Fibroblast of lung (primary cell): Measurements from ENCODE around the gene IMMP2L. TPM values are rescaled to one million over a fixed set of nuclear protein-coding genes. Genes with fewer than 3 reads are reported as not detected.

ENCODE experiments used
- DNase-seq, 2 donors: peaks; one replicate each; pipeline versions ENCODE4 v3.0.0 to v3.0.0-alpha.2; 2010; ENCODE audit warnings: low read depth in 2 of 2
- H2AFZ ChIP-seq: 2 replicates; pipeline ENCODE4 v1.5.1; 2012; ENCODE audit warnings: low read length, control low read depth, inconsistent platforms
- H3K27ac ChIP-seq: 2 replicates; pipeline ENCODE4 v1.5.1; 2011; ENCODE audit warnings: low read length, control low read depth; ENCODE audit not compliant: insufficient read depth
- H3K27me3 ChIP-seq: 2 replicates; pipeline ENCODE4 v1.5.1; 2011; ENCODE audit warnings: mild to moderate bottlenecking, low read length; ENCODE audit not compliant: control insufficient read depth, insufficient read depth
- H3K36me3 ChIP-seq: 2 replicates; pipeline ENCODE4 v1.5.1; 2011; ENCODE audit warnings: low read length; ENCODE audit not compliant: control insufficient read depth, insufficient read depth
- H3K4me1 ChIP-seq: 2 replicates; pipeline ENCODE4 v1.5.1; 2011; ENCODE audit warnings: low read length; ENCODE audit not compliant: control insufficient read depth, insufficient read depth; ENCODE audit errors: extremely low read depth
- H3K4me2 ChIP-seq: 2 replicates; pipeline ENCODE4 v1.5.1; 2011; ENCODE audit warnings: low read length, control low read depth; ENCODE audit not compliant: insufficient read depth; ENCODE audit errors: extremely low read depth
- H3K4me3 ChIP-seq, 4 experiments: fragments of 200-600 bp in 1 of 4; sonication (generic) in 1 of 4; replicated peaks in 1 of 4; 2 replicates each; pipeline ENCODE4 v1.5.1; 2011 to 2016; ENCODE audit warnings: low read length in 4 of 4, low read depth in 3 of 4, mild to moderate bottlenecking in 3 of 4, control low read depth in 2 of 4, inconsistent platforms in 1 of 4, mixed read lengths in 1 of 4; ENCODE audit not compliant: insufficient read depth in 1 of 4; ENCODE audit errors: control extremely low read depth in 1 of 4
- H3K79me2 ChIP-seq: 2 replicates; pipeline ENCODE4 v1.5.1; 2012; ENCODE audit warnings: mild to moderate bottlenecking, low read length, inconsistent platforms; ENCODE audit not compliant: control insufficient read depth, insufficient read depth
- H3K9ac ChIP-seq: 2 replicates; pipeline ENCODE4 v1.5.1; 2011; ENCODE audit warnings: mild to moderate bottlenecking, low read length, control low read depth; ENCODE audit not compliant: insufficient read depth
- H3K9me3 ChIP-seq: 2 replicates; pipeline ENCODE4 v1.5.1; 2012; ENCODE audit warnings: low read depth, low read length; ENCODE audit not compliant: control insufficient read depth, insufficient read depth
- H4K20me1 ChIP-seq: 2 replicates; pipeline ENCODE4 v1.5.1; 2011; ENCODE audit warnings: low read length; ENCODE audit not compliant: control insufficient read depth, insufficient read depth; ENCODE audit errors: extremely low read depth
- EZH2 ChIP-seq: IDR thresholded peaks from 2 replicates; pipeline ENCODE4 v1.5.1; 2012; ENCODE audit warnings: low read length, control low read depth, mild to moderate bottlenecking; ENCODE audit errors: missing control alignments
- polyA plus RNA-seq, 2 donors: library from polyadenylated mRNA; depleted of rRNA in 1 of 2; stranded (reverse) in 1 of 2; unstranded in 1 of 2; fragments of >200 nt; gene quantifications; 2 replicates each; pipeline ENCODE4 v1.2.1, GENCODE V29; 2011 to 2012; ENCODE audit warnings: missing spikeins in 1 of 2
- total RNA-seq: library from RNA; depleted of rRNA; stranded (reverse); fragments of >200 nt; gene quantifications from 2 replicates; pipeline ENCODE4 v1.2.1, GENCODE V29; 2014
- TF ChIP-seq, protein P1 (sequence below), 2 donors: IDR thresholded peaks in 1 of 2; conservative IDR thresholded peaks in 1 of 2; 1 replicate in 1 of 2; 2 replicates in 1 of 2; pipeline ENCODE4 v1.5.1; 2011 to 2012; ENCODE audit warnings: low read length in 2 of 2, control low read depth in 1 of 2, inconsistent platforms in 1 of 2, low read depth in 1 of 2, mild to moderate bottlenecking in 1 of 2

IMMP2L gene
- total and polyA plus RNA-seq, 2 donors (not counting 1 experiment from before 2014, with no cell fraction given), result 6.9 to 14.4 TPM

DNA sequence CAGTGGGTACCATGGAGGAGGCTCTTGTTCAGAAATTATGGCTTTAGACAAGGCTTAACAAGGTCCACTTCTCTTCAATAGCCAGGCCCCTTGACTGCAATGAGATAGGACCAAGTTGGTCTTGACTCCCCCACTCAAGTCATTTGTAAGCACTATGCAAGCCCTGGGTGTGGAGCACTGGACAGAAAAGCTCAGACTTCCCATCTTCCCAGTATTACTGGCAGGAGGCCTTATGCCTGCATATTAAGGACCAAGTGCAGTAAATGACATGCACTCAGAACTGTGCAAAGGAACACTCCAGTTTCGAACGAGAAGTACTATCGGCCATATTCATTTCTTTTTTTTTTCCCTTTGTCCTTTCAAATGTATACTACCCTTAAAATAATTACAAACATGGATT, 789.7 kb downstream of the IMMP2L start:
- DNase-seq, result no peak
- Histone ChIP-seq H3K4me1 (no peaks in the 10 kb centered on the region), H3K27ac (no peak overlapping the region), H3K4me2 (no peak overlapping the region), H2AFZ (no peak overlapping the region), H3K27me3 (no peaks in the 10 kb centered on the region), H3K79me2 (no peaks in the 10 kb centered on the region), H4K20me1 (no peaks in the 10 kb centered on the region), H3K9me3 (no peaks in the 10 kb centered on the region), H3K9ac (no peak overlapping the region), H3K4me3 (no peak overlapping the region), H3K36me3 (no peaks in the 10 kb centered on the region)
- TF ChIP-seq, protein P1, sequence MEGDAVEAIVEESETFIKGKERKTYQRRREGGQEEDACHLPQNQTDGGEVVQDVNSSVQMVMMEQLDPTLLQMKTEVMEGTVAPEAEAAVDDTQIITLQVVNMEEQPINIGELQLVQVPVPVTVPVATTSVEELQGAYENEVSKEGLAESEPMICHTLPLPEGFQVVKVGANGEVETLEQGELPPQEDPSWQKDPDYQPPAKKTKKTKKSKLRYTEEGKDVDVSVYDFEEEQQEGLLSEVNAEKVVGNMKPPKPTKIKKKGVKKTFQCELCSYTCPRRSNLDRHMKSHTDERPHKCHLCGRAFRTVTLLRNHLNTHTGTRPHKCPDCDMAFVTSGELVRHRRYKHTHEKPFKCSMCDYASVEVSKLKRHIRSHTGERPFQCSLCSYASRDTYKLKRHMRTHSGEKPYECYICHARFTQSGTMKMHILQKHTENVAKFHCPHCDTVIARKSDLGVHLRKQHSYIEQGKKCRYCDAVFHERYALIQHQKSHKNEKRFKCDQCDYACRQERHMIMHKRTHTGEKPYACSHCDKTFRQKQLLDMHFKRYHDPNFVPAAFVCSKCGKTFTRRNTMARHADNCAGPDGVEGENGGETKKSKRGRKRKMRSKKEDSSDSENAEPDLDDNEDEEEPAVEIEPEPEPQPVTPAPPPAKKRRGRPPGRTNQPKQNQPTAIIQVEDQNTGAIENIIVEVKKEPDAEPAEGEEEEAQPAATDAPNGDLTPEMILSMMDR (conservative IDR thresholded peaks at IDR 0.05 in 1 of 2, IDR thresholded peaks at IDR 0.05 in 1 of 2; ENCODE audit: low read depth in 1 of 2, low read length in 2 of 2), result no peak
- TF ChIP-seq EZH2, result no peak

DNA sequence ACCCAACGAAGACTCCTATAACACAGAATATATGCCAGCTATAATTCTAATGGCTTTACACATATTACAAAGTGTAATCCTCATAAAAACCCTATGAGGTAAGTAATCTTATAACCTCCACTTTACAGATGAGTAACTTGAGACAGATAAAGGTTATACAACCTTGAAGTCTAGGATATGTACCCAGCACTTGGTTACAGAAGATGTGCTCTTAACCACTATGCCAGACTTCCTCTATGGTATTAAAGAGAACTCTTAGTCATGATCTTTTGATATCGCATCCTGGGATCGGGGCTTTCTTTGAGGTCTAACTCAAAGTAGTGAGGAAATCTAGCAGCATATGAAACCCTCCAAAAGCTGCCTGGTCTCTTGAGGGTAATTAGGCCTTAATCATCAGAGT, 790.6 kb downstream of the IMMP2L start:
- H2AFZ ChIP-seq, result no peak overlapping the region
- H3K9ac ChIP-seq, result no peak overlapping the region
- DNase-seq, result no peak
- no peak overlapping the region for H3K4me3 ChIP-seq
- no peaks in the 10 kb centered on the region for H3K79me2 ChIP-seq
- no peaks in the 10 kb centered on the region for H3K36me3 ChIP-seq
- H3K4me2 ChIP-seq, result no peak overlapping the region
- H4K20me1 ChIP-seq, result no peaks in the 10 kb centered on the region
- no peaks in the 10 kb centered on the region for H3K4me1 ChIP-seq
- TF ChIP-seq, protein P1 (conservative IDR thresholded peaks at IDR 0.05 in 1 of 2, IDR thresholded peaks at IDR 0.05 in 1 of 2; ENCODE audit: low read depth in 1 of 2, low read length in 2 of 2), result no peak
- no peak for TF ChIP-seq EZH2
- H3K27ac ChIP-seq, result no peak overlapping the region
- no peaks in the 10 kb centered on the region for H3K27me3 ChIP-seq
- H3K9me3 ChIP-seq, result no peaks in the 10 kb centered on the region

DNA sequence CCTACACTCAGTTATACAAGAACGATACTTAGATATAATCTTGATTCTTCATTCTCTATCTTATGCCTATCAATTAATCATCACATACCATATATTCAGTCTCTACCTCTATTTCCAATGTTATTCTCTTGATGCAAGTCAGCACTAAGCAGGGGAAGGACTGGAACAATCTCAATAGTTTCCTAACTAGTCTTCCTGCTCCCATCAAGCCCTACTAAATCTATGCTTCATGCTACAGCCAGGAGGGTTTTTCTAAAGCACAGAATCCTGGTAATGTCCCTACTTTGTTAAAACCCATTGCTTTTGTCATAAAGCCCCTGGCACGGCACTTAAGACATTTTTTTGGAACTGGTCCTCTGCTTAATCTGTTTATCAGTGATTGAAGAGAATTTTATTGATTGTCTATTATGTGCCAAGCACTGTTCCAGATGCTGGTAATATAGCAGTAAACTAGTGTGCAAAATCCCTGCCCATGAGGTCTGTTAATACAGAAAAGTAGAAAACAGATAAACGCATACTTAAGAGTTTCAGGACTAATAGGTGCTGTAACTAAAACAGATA, 794.7 kb downstream of the IMMP2L start:
- TF ChIP-seq, protein P1 (conservative IDR thresholded peaks at IDR 0.05 in 1 of 2, IDR thresholded peaks at IDR 0.05 in 1 of 2; ENCODE audit: low read depth in 1 of 2, low read length in 2 of 2), result no peak
- no peak for TF ChIP-seq EZH2
- H3K27ac ChIP-seq, result no peak overlapping the region
- H3K4me2 ChIP-seq, result no peak overlapping the region
- H3K79me2 ChIP-seq, result no peaks in the 10 kb centered on the region
- no peaks in the 10 kb centered on the region for H3K9me3 ChIP-seq
- H3K27me3 ChIP-seq, result no peaks in the 10 kb centered on the region
- H3K36me3 ChIP-seq, result no peaks in the 10 kb centered on the region
- H4K20me1 ChIP-seq, result no peaks in the 10 kb centered on the region
- no peak overlapping the region for H3K4me3 ChIP-seq
- no peak overlapping the region for H3K9ac ChIP-seq
- H3K4me1 ChIP-seq, result no peaks in the 10 kb centered on the region
- no peak overlapping the region for H2AFZ ChIP-seq
- DNase-seq, result no peak
